G401.6 (cell line): ENCODE results near the gene ERVK3-1.
"Not testable (repeated sequence)": the region's sequence is repeated elsewhere in the genome, so short reads cannot be mapped to it uniquely, and the experiment has no call there.

Experiments used
- FAIRE-seq: peaks from 2 replicates; lab custom pipeline; 2012; peaks lifted over from hg19 to GRCh38; lab: Jason Lieb, UNC

Gene ERVK3-1

DNA sequence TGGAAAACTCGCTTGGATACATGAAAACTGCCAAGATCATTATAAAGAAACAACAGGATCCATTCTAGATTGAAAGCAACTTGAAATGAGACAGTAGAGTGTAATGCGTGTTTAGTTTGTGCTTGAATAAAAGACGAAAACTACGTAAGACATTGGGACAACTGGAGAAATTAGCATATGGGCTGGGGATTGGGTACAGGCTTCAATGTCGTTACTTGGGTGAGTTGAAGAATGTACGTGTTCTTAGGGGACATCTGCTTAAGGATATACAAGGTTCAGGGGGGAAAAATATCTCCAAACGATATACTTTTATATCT is 471 bp upstream of the ERVK3-1 start:
- no peak for FAIRE-seq

DNA sequence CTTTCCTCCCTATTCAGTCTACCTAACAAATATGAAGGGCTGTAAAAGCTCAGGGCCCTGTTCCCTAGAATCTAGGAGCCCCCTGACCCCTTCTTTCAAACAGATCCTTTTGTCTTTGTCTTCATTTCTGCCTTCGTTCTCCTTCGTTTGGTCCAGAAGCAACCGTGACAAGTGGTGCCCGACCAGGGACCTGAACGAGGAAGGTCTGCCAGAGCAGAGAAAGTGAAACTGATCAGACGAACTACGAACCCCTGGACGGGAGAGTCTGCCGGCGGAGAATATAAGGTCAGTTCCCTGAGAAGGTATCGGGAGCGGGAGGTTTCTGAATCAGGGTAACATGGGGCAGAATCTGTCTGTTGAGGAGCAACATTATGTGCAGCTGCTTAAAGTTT is 751 bp downstream of the ERVK3-1 start:
- FAIRE-seq, result no peak

DNA sequence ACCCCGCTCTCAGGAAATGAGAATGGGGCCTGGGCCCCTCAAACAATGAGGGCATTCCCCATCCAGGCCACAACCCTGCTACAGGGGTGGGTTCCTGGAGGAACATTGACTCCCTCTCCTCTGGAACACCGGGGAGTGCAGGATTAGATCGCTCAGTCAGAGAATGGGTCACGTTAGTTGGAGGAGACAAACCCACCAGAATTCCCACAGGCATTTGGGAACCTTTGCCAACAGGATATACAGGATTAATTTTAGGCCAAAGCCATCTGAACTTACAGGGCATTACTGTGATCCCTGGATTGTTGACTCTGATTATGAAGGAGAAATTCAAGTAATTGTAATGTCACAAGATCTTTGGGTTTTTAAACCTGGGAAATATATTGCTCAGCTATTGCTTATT is 2.6 kb downstream of the ERVK3-1 start:
- FAIRE-seq, result no peak

DNA sequence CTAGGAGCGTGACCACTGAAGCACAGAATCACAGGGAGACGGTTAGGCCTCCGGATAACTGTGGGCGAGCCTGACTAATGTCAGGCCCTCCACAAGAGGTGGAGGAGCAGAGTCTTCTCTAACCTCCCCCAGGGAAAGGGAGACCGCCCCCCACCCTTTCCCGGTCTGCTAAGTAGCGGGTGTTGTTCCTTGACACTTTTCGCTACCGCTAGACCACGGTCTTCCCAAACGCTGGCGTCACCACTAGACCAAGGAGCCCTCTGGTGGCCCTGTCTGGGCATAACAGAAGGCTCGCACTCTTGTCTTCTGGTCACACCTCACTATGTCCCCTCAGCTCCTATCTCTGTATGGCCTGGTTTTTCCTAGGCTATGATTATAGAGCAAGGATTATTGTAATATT is 5.5 kb downstream of the ERVK3-1 start:
- FAIRE-seq, result not testable (repeated sequence)

DNA sequence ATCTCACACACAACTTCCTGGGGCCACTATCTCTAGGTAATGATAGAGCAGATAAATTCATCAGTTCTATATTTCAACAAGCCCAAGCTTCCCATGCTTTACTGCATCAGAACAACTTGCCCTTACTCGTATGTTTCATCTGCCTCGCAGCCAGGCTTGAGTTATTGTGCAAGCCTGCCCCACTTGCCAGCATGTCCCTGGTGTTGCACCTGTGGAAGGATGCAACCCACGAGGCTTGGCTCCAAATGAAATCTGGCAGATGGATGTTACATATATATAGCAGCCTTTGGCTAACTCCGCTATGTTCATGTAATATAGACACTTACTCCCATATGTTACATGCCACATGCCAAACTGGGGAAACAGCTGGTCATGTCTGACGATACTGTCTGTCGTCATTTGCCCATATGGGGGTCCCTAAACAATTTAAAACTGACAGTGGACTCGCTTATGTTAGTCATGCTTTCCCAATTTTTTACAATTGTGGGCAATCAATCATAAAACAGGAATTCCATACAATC is 6.2 kb downstream of the ERVK3-1 start:
- FAIRE-seq, result no peak

DNA sequence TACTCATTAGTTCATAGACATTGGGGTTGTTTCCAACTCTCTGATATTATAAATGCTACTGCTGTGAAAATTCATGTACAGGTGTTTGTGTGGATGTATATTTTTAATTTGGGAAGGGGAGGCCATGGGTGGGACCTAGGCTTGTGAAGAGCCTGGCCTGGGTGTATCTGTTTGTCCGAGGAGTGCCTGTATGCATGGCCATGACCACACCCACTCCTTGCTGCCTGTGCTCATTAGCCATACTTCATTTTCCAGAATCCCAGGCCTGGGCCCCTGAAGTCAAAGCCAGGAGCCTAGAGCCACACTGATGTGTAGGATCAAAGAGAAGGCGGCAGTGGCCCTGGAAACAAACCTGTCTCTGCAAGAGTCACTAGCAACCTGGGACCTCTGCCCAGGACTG is 10.4 kb downstream of the ERVK3-1 start:
- FAIRE-seq, result no peak

DNA sequence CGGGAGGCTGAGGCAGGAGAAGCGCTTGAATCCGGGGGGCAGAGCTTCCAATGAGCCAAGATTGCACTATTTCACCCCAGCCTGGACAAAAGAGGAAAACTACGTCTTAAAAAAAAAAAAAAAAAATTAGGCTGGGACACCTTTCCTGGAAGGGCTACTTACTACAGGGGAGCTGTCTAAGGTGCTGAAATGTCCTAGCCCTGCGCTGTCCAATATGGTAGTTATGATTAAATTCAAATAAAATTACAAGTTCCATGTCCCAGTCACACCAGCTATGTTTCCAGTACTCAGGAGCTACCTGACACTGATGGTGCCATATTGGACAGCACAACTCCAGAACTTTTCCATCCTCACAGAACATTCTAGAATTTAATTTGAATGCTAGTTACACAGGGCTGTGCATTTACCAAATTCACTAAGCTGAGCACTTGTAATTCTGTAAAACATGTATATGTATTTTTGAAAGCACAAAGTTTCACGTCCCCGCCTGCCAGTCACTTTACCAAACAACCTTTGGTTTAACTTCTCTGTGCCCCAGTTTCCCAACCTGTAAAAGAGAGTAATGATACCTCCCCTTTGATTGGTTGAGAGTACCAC is 12.4 kb downstream of the ERVK3-1 start:
- no peak for FAIRE-seq

DNA sequence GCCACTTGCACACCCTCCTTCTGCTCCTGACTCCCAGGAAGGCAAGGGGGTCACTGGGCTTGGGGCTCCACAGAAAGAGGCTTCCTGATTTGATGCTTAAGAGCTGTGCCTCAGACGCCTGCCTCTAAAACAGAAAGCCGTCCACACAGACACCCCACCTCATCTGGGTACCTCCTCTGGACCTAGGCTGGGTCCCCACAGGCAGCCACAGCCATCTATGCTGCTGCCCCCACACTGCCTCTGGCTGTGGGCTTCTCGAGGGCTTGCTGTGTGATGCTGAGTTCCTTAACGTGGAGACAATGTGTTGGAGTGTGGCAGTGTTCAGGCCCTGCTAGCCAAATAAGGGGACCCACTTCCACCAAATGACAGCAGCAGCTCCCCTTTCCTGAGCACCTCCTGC is 13.1 kb downstream of the ERVK3-1 start:
- no peak for FAIRE-seq

DNA sequence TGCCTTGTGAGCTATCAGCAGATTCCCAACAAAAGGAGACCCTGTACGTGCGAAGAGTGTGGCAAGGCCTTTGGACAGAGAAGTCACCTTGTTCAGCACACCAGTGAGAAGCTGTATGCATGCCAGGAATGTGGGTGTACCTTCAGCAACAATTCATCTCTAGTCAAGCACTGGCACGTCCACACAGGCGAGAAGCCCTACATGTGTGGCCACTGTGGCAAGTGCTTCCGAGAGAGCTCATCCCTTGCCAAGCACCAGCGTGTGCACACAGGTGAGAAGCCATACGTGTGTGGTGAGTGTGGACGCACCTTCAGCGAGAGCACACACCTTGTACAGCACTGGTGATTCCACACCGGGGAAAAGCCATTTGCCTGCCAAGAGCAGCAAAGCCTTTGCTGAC is 14.1 kb downstream of the ERVK3-1 start:
- no peak for FAIRE-seq

DNA sequence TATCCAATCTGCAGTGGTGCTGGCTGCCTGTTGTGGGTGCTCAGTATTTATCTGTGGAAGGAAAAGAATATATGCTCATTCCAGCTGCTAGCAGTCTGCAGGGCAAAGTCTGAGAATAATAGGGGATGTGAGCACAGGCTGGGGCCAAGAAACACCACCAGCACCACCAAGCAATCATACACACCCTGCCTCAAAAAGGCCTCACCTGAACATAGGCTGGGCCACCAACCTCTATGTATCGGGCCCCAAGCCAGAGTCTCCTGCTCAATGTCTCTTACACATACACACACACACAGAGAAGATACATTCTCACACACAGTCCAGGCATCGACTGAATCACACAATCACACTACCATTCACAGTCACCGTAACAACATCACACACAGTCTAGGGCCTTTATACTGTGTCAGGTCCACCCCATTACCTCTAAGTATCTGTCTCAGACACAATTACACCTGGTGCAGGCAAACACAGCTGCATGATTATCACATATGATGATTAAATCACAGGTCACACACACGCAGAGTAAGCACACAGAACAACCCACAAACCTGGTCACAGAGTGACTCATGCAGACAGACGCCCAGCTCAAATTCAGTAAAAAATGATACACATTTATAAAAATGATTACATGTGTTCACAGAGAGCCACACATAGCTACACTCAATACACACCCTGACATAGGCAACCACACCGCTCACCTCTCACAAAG is 20.3 kb downstream of the ERVK3-1 start:
- FAIRE-seq, result no peak

DNA sequence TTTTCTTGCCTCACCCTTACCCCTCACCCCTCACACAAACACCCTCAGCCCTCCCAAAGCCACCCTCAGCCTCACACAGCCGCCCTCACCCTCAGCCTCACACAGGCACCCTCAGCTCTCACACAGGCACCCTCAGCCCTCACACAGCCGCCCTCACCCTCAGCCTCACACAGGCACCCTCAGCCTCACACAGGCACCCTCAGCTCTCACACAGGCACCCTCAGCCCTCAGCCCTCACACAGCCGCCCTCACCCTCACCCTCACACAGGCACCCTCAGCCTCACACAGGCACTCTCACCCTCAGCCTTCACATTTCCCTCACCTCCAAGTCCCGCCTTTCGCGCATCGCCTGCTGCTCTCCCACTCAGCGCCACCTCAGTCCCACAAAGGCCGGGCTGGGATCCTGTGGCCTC is 21.3 kb downstream of the ERVK3-1 start:
- no peak for FAIRE-seq

DNA sequence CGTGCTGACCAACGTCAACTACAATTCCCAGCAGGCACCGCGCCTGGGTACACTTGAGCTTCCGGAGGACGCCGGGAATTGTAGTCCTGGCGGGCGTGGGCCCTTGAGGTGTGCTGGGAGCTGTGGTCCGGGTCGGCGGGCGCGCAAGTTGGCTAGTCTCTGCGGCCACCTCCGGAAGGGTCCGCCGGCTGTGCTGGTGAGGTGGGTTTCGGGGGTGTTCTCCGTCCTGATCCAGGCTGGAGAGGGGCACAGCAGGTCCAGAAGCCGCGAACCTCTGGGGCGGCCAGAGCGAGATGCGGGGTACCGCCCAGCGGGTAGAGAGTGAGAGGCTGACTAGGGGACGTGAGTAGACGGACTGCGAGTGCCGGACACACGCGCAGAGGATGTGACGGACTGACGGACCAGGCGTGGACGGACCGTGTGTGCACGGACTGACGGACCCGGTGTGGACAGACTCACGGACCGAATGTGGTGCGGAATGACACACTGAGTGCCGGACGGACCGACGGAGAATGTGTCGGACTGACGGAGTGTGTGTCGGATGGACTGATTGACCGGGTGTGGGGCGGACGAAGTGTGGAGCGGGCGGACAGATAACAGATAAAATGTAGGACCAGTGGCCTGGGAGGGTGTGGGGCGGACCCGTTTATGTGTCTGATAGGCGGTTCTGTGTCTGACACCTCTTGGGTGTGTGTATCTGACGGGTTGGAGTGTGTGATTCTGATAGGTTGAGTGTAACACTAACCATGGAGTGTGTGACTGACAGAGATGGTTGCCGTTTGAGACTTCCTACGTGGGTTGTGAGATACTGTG is 21.9 kb downstream of the ERVK3-1 start, which contains the start of gene ZSCAN22:
TSS of gene ZSCAN22 (plus strand) at position 81 of the 813 bp plus-strand sequence. CDS start 7,809 bp downstream, outside the sequence.
- peak; percentile 11 for FAIRE-seq

DNA sequence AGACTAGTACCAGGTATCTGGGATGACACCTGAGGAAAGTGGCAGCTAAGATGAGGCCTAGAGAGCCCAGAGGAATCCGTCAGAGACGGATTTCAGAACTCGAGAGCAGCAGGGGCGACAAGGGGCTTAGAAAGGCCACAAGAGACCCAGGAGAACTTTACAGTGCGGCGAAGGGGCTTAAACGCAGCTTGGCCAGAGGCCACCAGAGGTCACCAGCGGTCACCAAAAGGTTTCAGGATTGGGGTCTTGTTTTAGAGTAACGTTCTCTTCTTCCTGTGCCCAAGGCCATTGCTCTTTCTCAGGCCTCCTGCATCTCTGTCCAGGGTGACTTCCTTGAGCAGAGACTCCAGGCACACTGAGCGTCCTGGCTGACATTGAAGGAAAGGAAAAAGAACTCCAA is 23.8 kb downstream of the ERVK3-1 start:
- FAIRE-seq, result no peak

DNA sequence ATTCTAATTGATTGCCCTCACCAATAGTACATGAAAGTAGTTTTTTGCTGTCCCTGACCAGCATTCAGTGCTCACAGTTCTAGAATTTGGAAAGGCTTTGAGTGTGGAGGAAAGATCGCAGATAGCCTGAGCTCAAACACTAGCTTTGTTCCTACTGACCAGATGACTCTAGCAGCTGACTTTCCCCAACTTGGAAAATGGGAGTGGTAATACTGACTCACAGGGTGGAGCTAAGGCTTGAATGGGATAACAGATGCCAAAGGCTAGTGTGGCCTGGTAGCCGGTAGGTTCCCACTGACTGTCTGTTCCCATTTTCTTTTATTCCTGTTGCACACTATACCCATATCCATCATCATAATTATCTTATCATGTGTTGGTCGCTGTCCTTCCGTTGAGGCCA is 25.3 kb downstream of the ERVK3-1 start:
- no peak for FAIRE-seq

DNA sequence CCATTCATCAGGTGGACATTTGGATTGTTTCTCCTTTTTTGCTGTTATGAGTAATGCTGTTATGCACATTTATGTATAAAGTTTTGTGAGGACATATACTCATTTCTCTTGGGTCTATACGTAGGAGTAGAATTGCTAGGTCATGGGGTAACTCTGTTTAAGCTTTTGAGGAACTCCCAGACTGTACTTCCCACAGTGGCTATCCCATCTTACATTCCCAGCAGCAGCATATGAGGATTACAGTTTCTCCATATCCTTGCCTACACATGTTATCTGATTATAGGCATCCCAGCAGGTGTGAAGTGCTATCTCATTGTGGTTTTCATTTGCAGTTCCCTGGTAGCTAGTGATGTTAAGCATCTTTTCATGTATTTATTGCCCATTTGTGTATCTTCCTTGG is 27.5 kb downstream of the ERVK3-1 start:
- FAIRE-seq, result no peak

DNA sequence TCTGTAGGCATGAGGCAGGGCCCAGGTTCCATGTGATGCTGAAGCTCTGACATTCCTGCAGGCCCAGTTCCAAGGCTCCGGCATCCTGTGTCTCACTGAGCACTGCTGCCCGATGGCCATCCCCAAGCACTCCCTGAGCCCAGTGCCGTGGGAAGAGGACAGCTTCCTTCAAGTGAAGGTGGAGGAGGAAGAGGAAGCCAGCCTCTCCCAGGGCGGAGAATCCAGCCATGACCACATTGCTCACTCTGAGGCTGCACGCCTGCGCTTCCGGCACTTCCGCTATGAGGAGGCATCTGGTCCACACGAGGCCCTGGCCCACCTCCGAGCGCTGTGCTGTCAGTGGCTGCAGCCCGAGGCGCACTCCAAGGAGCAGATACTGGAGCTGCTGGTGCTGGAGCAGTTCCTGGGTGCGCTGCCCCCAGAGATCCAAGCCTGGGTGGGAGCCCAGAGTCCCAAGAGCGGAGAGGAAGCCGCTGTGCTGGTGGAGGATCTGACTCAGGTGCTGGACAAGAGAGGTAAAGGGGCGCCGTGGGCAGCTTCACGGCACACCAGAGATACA is 29.6 kb downstream of the ERVK3-1 start:
- FAIRE-seq, result no peak

DNA sequence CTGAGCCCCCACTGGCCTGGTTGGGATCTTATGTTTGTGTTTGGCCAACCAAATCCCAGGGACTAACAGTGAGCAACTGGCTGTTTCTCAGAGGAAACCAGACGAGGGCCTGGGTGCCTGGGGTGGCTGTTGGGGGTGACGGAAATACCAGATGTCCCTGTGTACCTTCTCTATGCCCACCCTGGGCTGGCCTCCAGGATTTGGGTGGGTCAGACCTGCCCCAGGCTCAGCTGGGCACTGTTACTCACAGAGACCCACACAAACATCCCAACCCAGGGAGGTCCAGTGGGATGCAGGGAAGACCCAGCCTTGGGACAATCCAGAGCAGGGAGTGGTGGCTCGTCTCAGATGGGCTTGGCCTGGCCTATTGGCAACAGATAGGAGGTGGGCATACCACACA is 30.5 kb downstream of the ERVK3-1 start:
- FAIRE-seq, result no peak

DNA sequence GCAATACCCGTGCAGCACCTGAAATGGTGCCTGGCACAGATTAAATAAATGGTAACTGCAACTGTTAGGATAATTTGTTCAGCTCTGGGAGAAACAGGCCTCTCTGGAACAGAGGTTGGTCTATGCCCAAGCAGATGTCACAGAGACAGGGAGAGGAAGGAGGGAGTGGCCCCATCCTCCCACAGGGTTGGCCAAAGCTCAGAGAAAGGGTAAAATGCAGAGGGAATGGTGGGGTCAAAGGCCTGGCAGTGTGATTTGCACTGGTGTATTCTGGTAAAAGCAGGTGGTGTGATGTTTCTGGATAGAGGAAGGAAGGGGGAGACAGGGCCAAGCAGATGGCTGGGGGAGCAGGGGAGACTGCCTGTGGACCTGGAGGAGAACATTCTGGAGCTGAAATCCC is 31.0 kb downstream of the ERVK3-1 start:
- no peak for FAIRE-seq

DNA sequence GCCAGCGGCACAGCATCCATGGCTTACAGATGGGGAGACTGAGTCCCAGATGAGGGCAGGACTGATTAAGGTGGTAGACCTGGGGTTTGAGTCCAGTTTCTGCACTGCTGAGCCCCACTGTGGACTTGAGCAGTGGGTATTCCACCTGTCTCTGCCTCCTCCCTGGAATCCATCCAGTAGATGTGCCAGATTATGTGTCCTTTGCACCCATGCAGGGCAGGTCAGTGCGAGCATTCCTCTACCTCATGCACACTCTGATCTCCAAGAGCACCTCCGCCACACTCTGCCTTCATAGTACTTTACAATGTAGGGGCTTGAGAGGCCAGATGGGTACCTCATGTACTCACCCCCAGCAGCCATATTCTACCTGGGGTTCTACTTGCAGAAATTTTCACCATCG is 31.6 kb downstream of the ERVK3-1 start:
- no peak for FAIRE-seq

DNA sequence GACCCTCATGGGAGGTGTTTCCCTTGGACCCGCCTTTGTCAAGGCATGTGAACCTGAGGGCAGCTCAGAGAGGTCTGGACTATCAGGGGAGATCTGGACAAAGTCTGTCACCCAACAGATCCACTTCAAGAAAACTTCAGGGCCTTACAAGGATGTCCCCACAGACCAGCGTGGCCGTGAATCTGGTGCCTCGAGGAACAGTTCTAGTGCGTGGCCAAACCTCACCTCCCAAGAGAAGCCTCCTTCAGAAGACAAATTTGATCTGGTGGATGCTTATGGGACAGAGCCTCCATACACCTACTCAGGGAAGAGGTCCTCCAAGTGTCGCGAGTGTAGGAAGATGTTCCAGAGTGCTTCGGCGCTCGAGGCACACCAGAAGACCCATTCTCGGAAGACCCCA is 33.2 kb downstream of the ERVK3-1 start:
- FAIRE-seq, result no peak

DNA sequence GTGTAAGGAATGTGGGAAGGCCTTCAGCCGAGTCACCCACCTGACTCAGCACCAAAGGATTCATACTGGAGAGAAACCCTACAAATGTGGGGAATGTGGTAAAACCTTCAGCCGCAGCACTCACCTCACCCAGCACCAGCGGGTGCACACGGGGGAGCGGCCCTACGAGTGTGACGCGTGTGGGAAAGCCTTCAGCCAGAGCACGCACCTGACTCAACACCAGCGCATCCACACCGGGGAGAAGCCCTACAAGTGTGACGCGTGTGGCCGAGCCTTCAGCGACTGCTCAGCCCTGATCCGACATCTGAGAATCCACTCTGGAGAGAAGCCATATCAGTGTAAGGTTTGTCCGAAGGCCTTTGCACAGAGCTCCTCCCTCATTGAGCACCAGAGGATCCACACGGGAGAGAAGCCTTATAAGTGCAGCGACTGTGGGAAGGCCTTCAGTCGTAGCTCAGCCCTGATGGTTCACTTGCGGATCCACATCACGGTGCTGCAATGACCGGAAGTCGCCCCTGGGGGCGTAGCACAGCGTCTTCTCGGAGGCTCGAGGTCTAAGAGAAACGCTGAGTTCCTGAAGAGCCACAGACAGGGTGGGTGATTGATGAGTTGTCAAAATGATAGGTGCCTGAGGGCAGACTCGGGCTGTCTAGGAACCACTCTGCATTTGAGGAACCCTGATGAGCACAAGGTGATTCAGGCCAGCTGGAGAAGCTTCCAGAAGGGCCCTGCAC is 33.8 kb downstream of the ERVK3-1 start:
- no peak for FAIRE-seq

DNA sequence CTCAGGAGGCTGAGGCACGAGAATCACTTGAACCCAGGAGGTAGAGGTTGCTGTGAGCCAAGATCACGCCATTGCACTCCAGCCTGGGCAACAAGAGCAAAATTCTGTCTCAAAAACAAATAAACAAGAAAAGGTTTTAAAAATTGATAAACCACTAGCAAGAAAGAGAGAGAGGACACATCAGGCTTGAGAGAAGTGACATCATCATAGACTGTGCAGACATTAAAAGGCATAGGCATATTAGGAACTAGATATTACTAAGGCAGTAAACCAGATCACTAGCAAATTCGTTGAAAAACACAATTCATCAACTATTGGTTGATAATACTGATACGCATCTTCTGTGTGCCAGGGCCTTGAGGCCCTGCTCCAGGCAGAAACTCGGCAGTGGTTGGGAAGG is 40.4 kb downstream of the ERVK3-1 start:
- FAIRE-seq, result no peak
